Stimulated activated naive CD8-positive, alpha-beta T cell treated with anti-CD3 and anti-CD28 coated beads, Interleukin-15, amount 100 ng/mL, for 72 hours (primary cell): Measurements from ENCODE around the gene FOXL1.

Source experiments
- ATAC-seq: fragments of 150-1000 bp; cut with Tn5 transposase; 2 replicates; pipeline ENCODE4 v1.10.0; 2021; ENCODE audit warnings: mild to moderate bottlenecking, moderate library complexity
- DNase-seq, 2 donors: peaks; one replicate each; pipeline ENCODE4 v3.0.0; 2021 to 2022
- H3K27ac Mint-ChIP-seq, 2 donors: one replicate each; pipeline ENCODE4 v1.8.0; 2022; ENCODE audit warnings: mild to moderate bottlenecking in 2 of 2, mixed read lengths in 2 of 2, moderate library complexity in 2 of 2
- H3K27me3 Mint-ChIP-seq: one replicate; pipeline ENCODE4 v1.8.0; 2022; ENCODE audit warnings: mixed read lengths
- H3K4me1 Mint-ChIP-seq: one replicate; pipeline ENCODE4 v1.8.0; 2022; ENCODE audit warnings: mild to moderate bottlenecking, mixed read lengths
- H3K4me3 Mint-ChIP-seq, 2 donors: one replicate each; pipeline ENCODE4 v1.8.0; 2022; ENCODE audit warnings: mild to moderate bottlenecking in 2 of 2, mixed read lengths in 2 of 2, moderate library complexity in 1 of 2
- H3K9me3 Mint-ChIP-seq, 2 donors: one replicate each; pipeline ENCODE4 v1.8.0; 2022; ENCODE audit warnings: mixed read lengths in 2 of 2

Gene FOXL1

GRCh38 chr16:86558355-86559193 is 19.8 kb upstream of the FOXL1 start:
- Mint-ChIP-seq H3K27me3 (peaks cover 26% of the 10 kb centered on the region), H3K4me1 (peaks cover 29% of the 10 kb centered on the region), H3K4me3 (no peak overlapping the region), H3K9me3 (no peaks in the 10 kb centered on the region), H3K27ac (no peak overlapping the region)
- DNase-seq, result no peak
- ATAC-seq, result no peak

DNA sequence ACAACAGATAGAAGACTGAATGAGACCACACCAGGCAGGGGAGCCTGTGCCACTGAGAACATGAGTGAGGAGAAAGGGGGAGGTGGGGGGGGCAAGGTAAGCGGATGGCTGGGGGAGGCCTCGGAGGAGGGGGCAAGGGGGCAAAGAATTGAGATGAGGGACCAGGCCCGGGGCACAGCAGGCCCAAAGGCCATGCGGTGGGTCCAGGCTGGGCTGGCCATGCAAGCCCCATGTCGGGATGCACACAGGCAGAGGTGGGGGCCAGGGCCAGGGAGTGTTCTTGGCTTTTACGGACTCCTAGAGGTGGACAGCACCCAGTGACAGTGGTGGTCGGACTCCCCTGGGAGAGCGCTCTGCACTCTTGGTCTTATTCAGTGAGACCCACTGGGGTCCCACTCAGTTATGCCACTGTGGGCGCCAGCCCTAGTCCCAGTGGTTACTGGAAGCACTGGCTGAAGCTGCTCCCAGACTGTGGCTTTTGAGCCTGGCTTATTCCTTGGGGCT is 18.5 kb upstream of the FOXL1 start:
- Mint-ChIP-seq H3K9me3 (no peaks in the 10 kb centered on the region), H3K4me1 (peaks cover 24% of the 10 kb centered on the region), H3K4me3 (no peak overlapping the region), H3K27ac (no peak overlapping the region), H3K27me3 (peaks cover 39% of the 10 kb centered on the region)
- DNase-seq, result no peak
- no peak for ATAC-seq

- Mint-ChIP-seq H3K9me3 (no peaks in the 10 kb centered on the region), H3K4me3 (no peak overlapping the region), H3K4me1 (peaks cover 20% of the 10 kb centered on the region), H3K27me3 (peaks cover 57% of the 10 kb centered on the region), H3K27ac (no peak overlapping the region)
- no peak for ATAC-seq
- no peak for DNase-seq
Observed at GRCh38 chr16:86562356-86562755, 16.0 kb upstream of the FOXL1 start.

- no peak overlapping the region for H3K27ac Mint-ChIP-seq
- no peak overlapping the region for H3K4me3 Mint-ChIP-seq
- DNase-seq (peak; percentile 82 to 84), ATAC-seq (peak; percentile 79)
- peaks cover 66% of the 10 kb centered on the region for H3K27me3 Mint-ChIP-seq
- H3K4me1 Mint-ChIP-seq, result peaks cover 23% of the 10 kb centered on the region
- H3K9me3 Mint-ChIP-seq, result no peaks in the 10 kb centered on the region
Observed at GRCh38 chr16:86563469-86564345, 14.6 kb upstream of the FOXL1 start.

DNA sequence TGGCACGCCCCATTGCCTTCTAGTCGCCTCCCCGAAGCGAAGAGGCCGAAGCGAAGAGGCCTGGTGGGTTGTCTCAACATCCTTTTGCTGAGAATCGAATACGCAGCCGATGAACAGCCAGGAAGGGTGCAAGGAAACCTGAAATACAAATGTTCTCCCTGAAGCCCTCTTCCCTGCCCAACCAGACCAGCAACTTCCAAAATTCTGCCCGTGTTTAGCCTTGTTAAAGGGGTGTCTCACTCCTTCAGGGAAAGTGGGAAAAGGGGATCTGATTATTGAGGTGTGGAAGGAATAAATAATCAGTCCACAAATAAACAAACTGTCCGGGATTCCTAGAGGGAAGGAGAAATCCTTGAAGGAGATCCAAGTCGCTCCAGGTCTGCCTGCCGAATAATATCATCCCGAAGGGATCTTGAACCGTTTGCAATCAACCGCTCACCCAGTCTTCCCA is 13.1 kb upstream of the FOXL1 start:
- Mint-ChIP-seq H3K9me3 (no peaks in the 10 kb centered on the region), H3K27me3 (peaks cover 77% of the 10 kb centered on the region), H3K4me3 (peak overlapping the region in 1 of 2 donors; percentile 15), H3K27ac (no peak overlapping the region), H3K4me1 (peaks cover 23% of the 10 kb centered on the region)
- DNase-seq (no peak), ATAC-seq (no peak)

- ATAC-seq (no peak), DNase-seq (no peak)
- Mint-ChIP-seq H3K9me3 (no peaks in the 10 kb centered on the region), H3K27ac (no peak overlapping the region), H3K4me3 (peak overlapping the region in 1 of 2 donors; percentile 15), H3K27me3 (peaks cover 77% of the 10 kb centered on the region), H3K4me1 (peaks cover 23% of the 10 kb centered on the region)
Observed at GRCh38 chr16:86565644-86566511, 12.5 kb upstream of the FOXL1 start.

DNA sequence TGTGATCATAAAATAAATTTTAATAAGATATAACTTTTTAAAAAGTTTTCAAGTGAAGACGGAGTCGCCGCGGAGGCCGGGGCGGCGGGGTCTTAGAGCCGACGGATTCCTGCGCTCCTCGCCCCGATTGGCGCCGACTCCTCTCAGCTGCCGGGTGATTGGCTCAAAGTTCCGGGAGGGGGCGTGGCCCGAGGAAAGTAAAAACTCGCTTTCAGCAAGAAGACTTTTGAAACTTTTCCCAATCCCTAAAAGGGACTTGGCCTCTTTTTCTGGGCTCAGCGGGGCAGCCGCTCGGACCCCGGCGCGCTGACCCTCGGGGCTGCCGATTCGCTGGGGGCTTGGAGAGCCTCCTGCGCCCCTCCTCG is 11.8 kb upstream of the FOXL1 start, which contains the start of gene FOXC2:
TSS of gene FOXC2 (plus strand) at position 229 of the 365 bp plus-strand sequence. CDS start 507 bp downstream, outside the sequence.
- Mint-ChIP-seq H3K9me3 (no peaks in the 10 kb centered on the region), H3K4me1 (peaks cover 23% of the 10 kb centered on the region), H3K27me3 (peaks cover 82% of the 10 kb centered on the region), H3K4me3 (peak within 1 kb of the TSS; percentile 29 to 58), H3K27ac (peak within 1 kb of the TSS in 1 of 2 donors; percentile 19)
- ATAC-seq (peak; percentile 54), DNase-seq (peak; percentile 23 to 53)

- peak in 1 of 2 donors; percentile 15 for DNase-seq
- H3K9me3 Mint-ChIP-seq, result no peaks in the 10 kb centered on the region
- H3K27ac Mint-ChIP-seq, result peak overlapping the region in 1 of 2 donors; percentile 19
- peak; percentile 22 for ATAC-seq
- H3K27me3 Mint-ChIP-seq, result peaks cover 82% of the 10 kb centered on the region
- H3K4me3 Mint-ChIP-seq, result peak overlapping the region; percentile 29 to 58
- peaks cover 23% of the 10 kb centered on the region for H3K4me1 Mint-ChIP-seq
Observed at GRCh38 chr16:86566966-86567700, 11.2 kb upstream of the FOXL1 start.

DNA sequence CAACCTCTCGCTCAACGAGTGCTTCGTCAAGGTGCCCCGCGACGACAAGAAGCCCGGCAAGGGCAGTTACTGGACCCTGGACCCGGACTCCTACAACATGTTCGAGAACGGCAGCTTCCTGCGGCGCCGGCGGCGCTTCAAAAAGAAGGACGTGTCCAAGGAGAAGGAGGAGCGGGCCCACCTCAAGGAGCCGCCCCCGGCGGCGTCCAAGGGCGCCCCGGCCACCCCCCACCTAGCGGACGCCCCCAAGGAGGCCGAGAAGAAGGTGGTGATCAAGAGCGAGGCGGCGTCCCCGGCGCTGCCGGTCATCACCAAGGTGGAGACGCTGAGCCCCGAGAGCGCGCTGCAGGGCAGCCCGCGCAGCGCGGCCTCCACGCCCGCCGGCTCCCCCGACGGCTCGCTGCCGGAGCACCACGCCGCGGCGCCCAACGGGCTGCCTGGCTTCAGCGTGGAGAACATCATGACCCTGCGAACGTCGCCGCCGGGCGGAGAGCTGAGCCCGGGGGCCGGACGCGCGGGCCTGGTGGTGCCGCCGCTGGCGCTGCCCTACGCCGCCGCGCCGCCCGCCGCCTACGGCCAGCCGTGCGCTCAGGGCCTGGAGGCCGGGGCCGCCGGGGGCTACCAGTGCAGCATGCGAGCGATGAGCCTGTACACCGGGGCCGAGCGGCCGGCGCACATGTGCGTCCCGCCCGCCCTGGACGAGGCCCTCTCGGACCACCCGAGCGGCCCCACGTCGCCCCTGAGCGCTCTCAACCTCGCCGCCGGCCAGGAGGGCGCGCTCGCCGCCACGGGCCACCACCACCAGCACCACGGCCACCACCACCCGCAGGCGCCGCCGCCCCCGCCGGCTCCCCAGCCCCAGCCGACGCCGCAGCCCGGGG is 10.4 kb upstream of the FOXL1 start:
- ATAC-seq (no peak), DNase-seq (peak in 1 of 2 donors; percentile 8)
- no peaks in the 10 kb centered on the region for H3K9me3 Mint-ChIP-seq
- peaks cover 23% of the 10 kb centered on the region for H3K4me1 Mint-ChIP-seq
- peaks cover 87% of the 10 kb centered on the region for H3K27me3 Mint-ChIP-seq
- H3K27ac Mint-ChIP-seq, result peak overlapping the region in 1 of 2 donors; percentile 19
- H3K4me3 Mint-ChIP-seq, result peak overlapping the region; percentile 29 to 58

- Mint-ChIP-seq H3K4me1 (peaks cover 15% of the 10 kb centered on the region), H3K9me3 (no peaks in the 10 kb centered on the region), H3K4me3 (peak overlapping the region in 1 of 2 donors; percentile 51), H3K27me3 (peaks cover 88% of the 10 kb centered on the region), H3K27ac (peak overlapping the region in 1 of 2 donors; percentile 76)
- no peak for ATAC-seq
- DNase-seq, result no peak
Observed at GRCh38 chr16:86568677-86569623, 9.4 kb upstream of the FOXL1 start.

- Mint-ChIP-seq H3K27me3 (peaks cover 88% of the 10 kb centered on the region), H3K4me3 (no peak overlapping the region), H3K4me1 (peaks cover 12% of the 10 kb centered on the region), H3K9me3 (no peaks in the 10 kb centered on the region), H3K27ac (no peak overlapping the region)
- ATAC-seq (no peak), DNase-seq (no peak)
Observed at GRCh38 chr16:86569701-86570447, 8.5 kb upstream of the FOXL1 start.
